ENCODE data around the gene CHCHD5. TPM values are rescaled to one million over a fixed set of nuclear protein-coding genes. Genes with fewer than 3 reads are reported as not detected.
"Not testable (repeated sequence)": the region's sequence is repeated elsewhere in the genome, so short reads cannot be mapped to it uniquely, and the experiment has no call there.

Gene CHCHD5
- total and polyA plus RNA-seq, 10 of the 15 experiments (the other 5 are each of a cell fraction or from before 2014, with no cell fraction given), result 16.4 to 118 (median 45.2) TPM

DNA sequence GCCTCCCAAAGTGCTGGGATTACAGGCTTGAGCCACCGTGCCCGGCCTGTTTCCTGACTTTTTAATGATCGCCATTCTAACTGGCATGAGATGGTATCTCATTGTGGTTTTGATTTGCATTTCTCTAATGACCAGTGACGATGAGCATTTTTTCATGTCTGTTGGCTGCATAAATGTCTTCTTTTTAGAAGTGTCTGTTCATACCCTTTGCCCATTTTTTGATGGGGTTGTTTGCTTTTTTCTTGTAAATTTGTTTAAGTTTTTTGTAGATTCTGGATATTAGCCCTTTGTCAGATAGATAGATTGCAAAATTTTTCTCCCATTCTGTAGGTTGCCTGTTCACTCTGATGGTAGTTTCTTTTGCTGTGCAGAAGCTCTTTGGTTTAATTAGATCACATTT is 24.9 kb downstream of the CHCHD5 start:
- CTCF ChIA-PET; H3K27me3 ChIP-seq (replicated peaks in 1 of 2; ENCODE audit: control insufficient read depth in 2 of 2, insufficient read depth in 2 of 2, low read length in 1 of 2); H4K20me1 ChIP-seq (ENCODE audit: control insufficient read depth, insufficient read depth); H3K4me2 ChIP-seq (ENCODE audit: control insufficient read depth, insufficient read depth); in situ Hi-C loops (cut with MboI); H3K4me1 ChIP-seq (ENCODE audit: control insufficient read depth, insufficient read depth, low read length); DNase-seq (ENCODE audit: low read depth, low spot score); H3K79me2 ChIP-seq (ENCODE audit: control insufficient read depth, insufficient read depth, low read length); H2AFZ ChIP-seq (ENCODE audit: control insufficient read depth, low read depth, low read length); FAIRE-seq; H3K9me3 ChIP-seq (replicated peaks; ENCODE audit: control insufficient read depth, insufficient read depth, low read length); H3K27ac ChIP-seq (ENCODE audit: control insufficient read depth, insufficient read depth); SMC1A ChIA-PET (ENCODE audit: uncharacterized antibody, unreplicated experiment); H3K36me3 ChIP-seq (ENCODE audit: control insufficient read depth in 2 of 2, insufficient read depth in 2 of 2, low read length in 1 of 2); POLR2A ChIA-PET; RAD21 ChIA-PET (ENCODE audit: unreplicated experiment); H3K4me3 ChIP-seq; intact Hi-C loops (cut with micrococcal nuclease; ENCODE audit: unreplicated experiment); BruUV-seq (replicated peaks); H3K9ac ChIP-seq (ENCODE audit: control insufficient read depth, insufficient read depth, low read length); ATAC-seq: not testable (repeated sequence)
- 47% methylated on average over 4 of the region's 4 CpGs for whole genome bisulfite sequencing (ENCODE audit: insufficient coverage, insufficient replicate concordance, low lambda C conversion rate, missing lambda C conversion rate)

DNA sequence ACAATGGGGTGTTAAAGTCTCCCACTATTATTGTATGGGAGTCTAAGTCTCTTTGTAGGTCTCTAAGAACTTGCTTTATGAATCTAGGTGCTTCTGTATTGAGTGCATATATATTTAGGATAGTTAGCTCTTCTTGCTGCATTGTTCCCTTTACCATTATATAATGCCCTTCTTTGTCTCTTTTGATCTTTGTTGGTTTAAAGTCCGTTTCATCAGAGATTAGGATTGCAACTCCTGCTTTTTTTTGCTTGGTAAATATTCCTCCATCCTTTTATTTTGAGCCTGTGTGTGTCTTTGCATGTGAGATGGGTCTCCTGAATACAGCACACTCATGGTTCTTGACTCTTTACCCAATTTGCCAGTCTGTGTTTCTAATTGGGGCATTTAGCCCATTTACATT is 27.9 kb downstream of the CHCHD5 start:
- DNase-seq (ENCODE audit: low read depth, low spot score); H3K4me2 ChIP-seq (ENCODE audit: control insufficient read depth, insufficient read depth); SMC1A ChIA-PET (ENCODE audit: uncharacterized antibody, unreplicated experiment); H3K79me2 ChIP-seq (ENCODE audit: control insufficient read depth, insufficient read depth, low read length); POLR2A ChIA-PET; H3K36me3 ChIP-seq (ENCODE audit: control insufficient read depth in 2 of 2, insufficient read depth in 2 of 2, low read length in 1 of 2); H3K4me3 ChIP-seq; RAD21 ChIA-PET (ENCODE audit: unreplicated experiment); H3K9me3 ChIP-seq (replicated peaks; ENCODE audit: control insufficient read depth, insufficient read depth, low read length); BruUV-seq (replicated peaks); H3K27me3 ChIP-seq (replicated peaks in 1 of 2; ENCODE audit: control insufficient read depth in 2 of 2, insufficient read depth in 2 of 2, low read length in 1 of 2); H3K9ac ChIP-seq (ENCODE audit: control insufficient read depth, insufficient read depth, low read length); H4K20me1 ChIP-seq (ENCODE audit: control insufficient read depth, insufficient read depth); FAIRE-seq; H2AFZ ChIP-seq (ENCODE audit: control insufficient read depth, low read depth, low read length); H3K27ac ChIP-seq (ENCODE audit: control insufficient read depth, insufficient read depth); H3K4me1 ChIP-seq (ENCODE audit: control insufficient read depth, insufficient read depth, low read length); ATAC-seq; intact Hi-C loops (cut with micrococcal nuclease; ENCODE audit: unreplicated experiment): not testable (repeated sequence)
- in situ Hi-C loops (cut with MboI), result loop anchor here (10.0 kb wide), 1 partner anchor 343 kb away; no protein-coding TSS in a partner anchor
- WGBS (ENCODE audit: insufficient coverage, insufficient replicate concordance, low lambda C conversion rate, missing lambda C conversion rate), result 60% methylated on average over 1 of the region's 1 CpG
- CTCF ChIA-PET, result interaction anchor here (0.9 to 1.1 kb wide), 2 partner anchors 9 to 13 kb away, joined by 3 read pairs; no protein-coding TSS in a partner anchor
